PC-3 (cell line): Measurements from ENCODE around the gene ZNF292. TPM values are rescaled to one million over a fixed set of nuclear protein-coding genes. Genes with fewer than 3 reads are reported as not detected.

Experiments used
- ATAC-seq: fragments of 200-7000 bp; cut with Tn5 transposase; 2 replicates; pipeline ENCODE4 v1.9.1; 2020; ENCODE audit warnings: mild to moderate bottlenecking, moderate library complexity
- BruUV-seq: library from RNA; stranded (reverse); fragments of 400-500 nt; replicated peaks from 2 replicates; lab custom pipeline; 2021; lab: Mats Ljungman, UMichigan
- CTCF ChIA-PET: fragments of 300-600 bp; sonication (Branson Sonifier 250); formaldehyde crosslinking; loops from one replicate; lab custom pipeline; 2022; ENCODE audit warnings: antibody characterized with exemption; lab: Charles Lee
- POLR2A ChIA-PET: fragments of 300-600 bp; sonication (Branson Sonifier 250); formaldehyde crosslinking; loops from one replicate; lab custom pipeline; 2022; ENCODE audit warnings: antibody characterized with exemption; ENCODE audit not compliant: unreplicated experiment; lab: Charles Lee
- DNase-seq: peaks from one replicate; pipeline ENCODE4 v3.0.0-alpha.2; 2015
- H2AFZ ChIP-seq: fragments of 300-600 bp; sonication (generic); 2 replicates; pipeline ENCODE4 v1.6.0; 2016; ENCODE audit warnings: antibody characterized with exemption, low read length
- H3F3A ChIP-seq: fragments of 300-600 bp; sonication (generic); one replicate; pipeline ENCODE4 v1.6.0; 2017; ENCODE audit warnings: antibody characterized with exemption, low read length, control low read depth, mild to moderate bottlenecking; ENCODE audit not compliant: unreplicated experiment
- H3K27ac ChIP-seq: fragments of 300-600 bp; sonication (generic); 2 replicates; pipeline ENCODE4 v1.5.1; 2016; ENCODE audit warnings: mild to moderate bottlenecking, low read length
- H3K27me3 ChIP-seq: fragments of 300-600 bp; sonication (generic); 2 replicates; pipeline ENCODE4 v1.6.1; 2016; ENCODE audit warnings: low read length, mixed read lengths
- H3K36me3 ChIP-seq: fragments of 300-600 bp; sonication (generic); 2 replicates; pipeline ENCODE4 v1.6.1; 2016; ENCODE audit warnings: low read depth, mixed run types, low read length, mixed read lengths
- H3K4me1 ChIP-seq: fragments of 300-600 bp; sonication (generic); 2 replicates; pipeline ENCODE4 v1.5.1; 2016; ENCODE audit warnings: low read length; ENCODE audit not compliant: insufficient read depth
- H3K4me2 ChIP-seq: fragments of 300-600 bp; sonication (generic); 2 replicates; pipeline ENCODE4 v1.6.0; 2016; ENCODE audit warnings: low read length
- H3K4me3 ChIP-seq: fragments of 300-600 bp; sonication (generic); 2 replicates; pipeline ENCODE4 v1.5.1; 2016; ENCODE audit warnings: mild to moderate bottlenecking, low read length, mixed read lengths
- H3K79me2 ChIP-seq: fragments of 300-600 bp; sonication (generic); 2 replicates; pipeline ENCODE4 v1.6.1; 2017; ENCODE audit warnings: low read length, mixed read lengths
- H3K9ac ChIP-seq: fragments of 300-600 bp; sonication (generic); 2 replicates; pipeline ENCODE4 v1.6.0; 2016; ENCODE audit warnings: mild to moderate bottlenecking, low read length
- H3K9me2 ChIP-seq: fragments of 300-600 bp; sonication (generic); replicated peaks from 2 replicates; pipeline ENCODE4 v1.6.1; 2016; ENCODE audit warnings: mixed run types, low read length, mixed read lengths
- H3K9me3 ChIP-seq: fragments of 300-600 bp; sonication (generic); 2 replicates; pipeline ENCODE4 v1.6.1; 2016; ENCODE audit warnings: low read length, mixed read lengths
- H4K20me1 ChIP-seq: fragments of 300-600 bp; sonication (generic); 2 replicates; pipeline ENCODE4 v1.6.1; 2016; ENCODE audit warnings: low read length, mixed read lengths
- EZH2 ChIP-seq: fragments of 300-600 bp; sonication (generic); IDR thresholded peaks from one replicate; pipeline ENCODE4 v1.6.1; 2017; ENCODE audit warnings: antibody characterized with exemption, mild to moderate bottlenecking, low read length; ENCODE audit not compliant: unreplicated experiment
- EZH2phosphoT487 ChIP-seq: fragments of 300-600 bp; sonication (generic); IDR thresholded peaks from 2 replicates; pipeline ENCODE4 v1.6.1; 2018; ENCODE audit warnings: mild to moderate bottlenecking, antibody characterized with exemption, low read length, borderline replicate concordance
- intact Hi-C: fragments of 100-400 bp; cut with micrococcal nuclease; formaldehyde crosslinking; loops from 2 replicates; pipeline ENCODE4 v1.9.0; 2023
- total RNA-seq: library from RNA; depleted of rRNA; stranded (reverse); fragments of >200 nt; gene quantifications from 2 replicates; pipeline ENCODE4 v1.2.3, GENCODE V29; 2014
- TF ChIP-seq, protein P1 (sequence below): fragments of 300-600 bp; sonication (generic); conservative IDR thresholded peaks from 2 replicates; pipeline ENCODE4 v1.5.1; 2017; ENCODE audit warnings: antibody characterized with exemption, low read depth, mild to moderate bottlenecking, low read length

Gene ZNF292
- total RNA-seq, 1 experiment from 2014 or later, result 8.9 TPM

DNA sequence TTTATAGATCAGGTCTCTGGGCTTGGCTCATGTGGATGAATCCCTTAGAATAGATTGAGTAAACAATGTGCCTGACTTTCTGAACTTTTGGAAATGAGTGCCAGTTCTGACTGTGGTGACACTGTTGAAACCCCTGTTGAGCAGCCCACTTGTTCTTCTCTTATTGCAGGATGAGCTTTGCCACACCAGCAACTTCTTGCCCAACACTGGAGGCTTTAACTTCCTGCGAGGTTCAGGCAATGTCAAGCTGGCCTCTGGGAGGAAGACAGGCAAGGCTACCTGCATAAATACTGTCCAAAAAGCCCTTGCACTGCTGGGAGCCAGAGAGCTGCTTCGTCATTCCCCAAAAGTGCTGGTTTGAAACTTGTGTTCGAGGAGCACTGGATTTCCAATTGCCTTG, 134.2 kb downstream of the ZNF292 start:
- Histone ChIP-seq H3K27me3 (peaks cover 21% of the 10 kb centered on the region; the same call in 1 of the 2 replicates), H3K9me2 (no peaks in the 10 kb centered on the region), H3K4me2 (no peak overlapping the region), H4K20me1 (no peaks in the 10 kb centered on the region), H3K4me3 (no peak overlapping the region), H3F3A (no peaks in the 10 kb centered on the region), H3K4me1 (no peaks in the 10 kb centered on the region), H3K36me3 (no peaks in the 10 kb centered on the region), H3K9me3 (no peaks in the 10 kb centered on the region), H3K79me2 (no peaks in the 10 kb centered on the region), H3K27ac (no peak overlapping the region), H3K9ac (no peak overlapping the region), H2AFZ (no peak overlapping the region)
- POLR2A ChIA-PET, result no interaction called here
- intact Hi-C loops, result no loop called here
- TF ChIP-seq EZH2 (no peak), EZH2phosphoT487 (no peak)
- TF ChIP-seq, protein P1, sequence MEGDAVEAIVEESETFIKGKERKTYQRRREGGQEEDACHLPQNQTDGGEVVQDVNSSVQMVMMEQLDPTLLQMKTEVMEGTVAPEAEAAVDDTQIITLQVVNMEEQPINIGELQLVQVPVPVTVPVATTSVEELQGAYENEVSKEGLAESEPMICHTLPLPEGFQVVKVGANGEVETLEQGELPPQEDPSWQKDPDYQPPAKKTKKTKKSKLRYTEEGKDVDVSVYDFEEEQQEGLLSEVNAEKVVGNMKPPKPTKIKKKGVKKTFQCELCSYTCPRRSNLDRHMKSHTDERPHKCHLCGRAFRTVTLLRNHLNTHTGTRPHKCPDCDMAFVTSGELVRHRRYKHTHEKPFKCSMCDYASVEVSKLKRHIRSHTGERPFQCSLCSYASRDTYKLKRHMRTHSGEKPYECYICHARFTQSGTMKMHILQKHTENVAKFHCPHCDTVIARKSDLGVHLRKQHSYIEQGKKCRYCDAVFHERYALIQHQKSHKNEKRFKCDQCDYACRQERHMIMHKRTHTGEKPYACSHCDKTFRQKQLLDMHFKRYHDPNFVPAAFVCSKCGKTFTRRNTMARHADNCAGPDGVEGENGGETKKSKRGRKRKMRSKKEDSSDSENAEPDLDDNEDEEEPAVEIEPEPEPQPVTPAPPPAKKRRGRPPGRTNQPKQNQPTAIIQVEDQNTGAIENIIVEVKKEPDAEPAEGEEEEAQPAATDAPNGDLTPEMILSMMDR, result no peak
- BruUV-seq, result no TSS peak
- DNase-seq, result no peak
- CTCF ChIA-PET, result no interaction called here
- ATAC-seq, result no peak

DNA sequence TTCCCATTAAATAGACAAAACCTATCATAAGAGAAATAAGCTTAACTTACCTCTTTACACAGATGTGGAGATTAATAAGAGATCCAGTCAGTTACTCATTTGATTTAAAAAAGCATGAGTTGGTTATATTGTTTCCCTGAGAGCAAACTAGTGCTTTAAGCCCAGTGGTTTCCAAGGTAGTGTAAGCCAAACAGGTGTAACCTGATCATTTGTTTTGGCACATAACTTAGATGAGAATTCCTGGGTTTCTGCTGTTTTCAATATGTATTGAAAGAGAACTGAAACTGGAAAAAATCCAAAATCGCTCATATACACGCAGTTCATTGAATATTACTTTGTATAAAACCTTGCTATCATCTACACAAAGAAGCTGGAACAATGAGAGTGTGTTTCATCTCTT, 136.5 kb downstream of the ZNF292 start:
- CTCF ChIA-PET, result no interaction called here
- intact Hi-C loops, result no loop called here

DNA sequence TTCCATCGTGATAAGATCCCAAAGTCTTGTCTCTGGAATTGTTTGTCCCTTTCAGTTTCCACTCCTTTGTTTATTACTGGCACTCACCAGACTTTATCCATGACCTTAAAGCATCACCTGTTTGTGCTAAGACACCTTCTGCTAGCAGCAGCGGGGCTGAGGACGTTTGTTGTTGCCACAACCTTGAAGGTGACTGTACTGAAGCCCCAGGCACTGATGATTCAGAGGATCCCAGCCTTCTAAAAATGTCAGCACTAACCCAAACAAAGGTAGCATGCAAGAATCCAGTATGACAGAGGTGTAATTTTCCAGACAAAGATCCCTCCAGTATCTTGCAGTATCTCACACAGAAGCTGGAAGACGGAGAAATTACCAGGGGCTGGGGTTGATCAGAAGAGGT, 138.2 kb downstream of the ZNF292 start:
- DNase-seq, result peak; percentile 66
- no peak overlapping the region; the same call in 1 of the 2 replicates for H3K4me2 ChIP-seq
- H3K27ac ChIP-seq, result no peak overlapping the region
- intact Hi-C loops, result no loop called here
- H3K9me2 ChIP-seq, result no peaks in the 10 kb centered on the region
- no peaks in the 10 kb centered on the region for H4K20me1 ChIP-seq
- no peaks in the 10 kb centered on the region for H3K4me1 ChIP-seq
- no peak overlapping the region for H3K4me3 ChIP-seq
- 0 out of 2 replicates have a peak, but pooled peaks cover 3% of the 10 kb centered on the region for H3K27me3 ChIP-seq
- TF ChIP-seq, protein P1, result no peak
- H3K36me3 ChIP-seq, result no peaks in the 10 kb centered on the region
- H2AFZ ChIP-seq, result no peak overlapping the region
- no peaks in the 10 kb centered on the region for H3F3A ChIP-seq
- H3K79me2 ChIP-seq, result no peaks in the 10 kb centered on the region
- no peak overlapping the region for H3K9ac ChIP-seq
- ATAC-seq, result peak; percentile 43; the same call in 1 of the 2 replicates
- H3K9me3 ChIP-seq, result no peaks in the 10 kb centered on the region
- POLR2A ChIA-PET, result no interaction called here
- CTCF ChIA-PET, result no interaction called here
- no TSS peak for BruUV-seq

More for the DNA sequence above, 136.5 kb downstream of the ZNF292 start:
- POLR2A ChIA-PET, result no interaction called here
- H3K4me2 ChIP-seq, result no peak overlapping the region
- H3K36me3 ChIP-seq, result no peaks in the 10 kb centered on the region
- no peaks in the 10 kb centered on the region for H3F3A ChIP-seq
- H3K4me1 ChIP-seq, result no peaks in the 10 kb centered on the region
- no peak overlapping the region for H2AFZ ChIP-seq
- no TSS peak for BruUV-seq
- ATAC-seq (peak; percentile 13; the same call in 1 of the 2 replicates), DNase-seq (peak; percentile 69)
- no peak overlapping the region for H3K27ac ChIP-seq
- 0 out of 2 replicates have a peak, but pooled peaks cover 9% of the 10 kb centered on the region for H3K27me3 ChIP-seq
- TF ChIP-seq EZH2 (no peak), EZH2phosphoT487 (no peak)
- TF ChIP-seq, protein P1, result no peak
- no peaks in the 10 kb centered on the region for H3K9me3 ChIP-seq
- H3K9ac ChIP-seq, result no peak overlapping the region
- H4K20me1 ChIP-seq, result no peaks in the 10 kb centered on the region
- no peak overlapping the region for H3K4me3 ChIP-seq
- no peaks in the 10 kb centered on the region for H3K79me2 ChIP-seq
- H3K9me2 ChIP-seq, result no peaks in the 10 kb centered on the region
